ENCODE data around the gene CLHC1. TPM values are rescaled to one million over a fixed set of nuclear protein-coding genes. Genes with fewer than 3 reads are reported as not detected.
"Not testable (repeated sequence)": the region's sequence is repeated elsewhere in the genome, so short reads cannot be mapped to it uniquely, and the experiment has no call there.

The CLHC1 gene
- total RNA-seq, 1 experiment from 2014 or later: 2.3 TPM

- Histone ChIP-seq H3K27me3 (no peaks in the 10 kb centered on the region), H3K9me3 (no peaks in the 10 kb centered on the region), H3K36me3 (no peaks in the 10 kb centered on the region), H3K4me3 (no peak overlapping the region)
- DNase-seq: no peak
Observed at GRCh38 chr2:55148269-55148668, 83.8 kb downstream of the CLHC1 start.

DNA sequence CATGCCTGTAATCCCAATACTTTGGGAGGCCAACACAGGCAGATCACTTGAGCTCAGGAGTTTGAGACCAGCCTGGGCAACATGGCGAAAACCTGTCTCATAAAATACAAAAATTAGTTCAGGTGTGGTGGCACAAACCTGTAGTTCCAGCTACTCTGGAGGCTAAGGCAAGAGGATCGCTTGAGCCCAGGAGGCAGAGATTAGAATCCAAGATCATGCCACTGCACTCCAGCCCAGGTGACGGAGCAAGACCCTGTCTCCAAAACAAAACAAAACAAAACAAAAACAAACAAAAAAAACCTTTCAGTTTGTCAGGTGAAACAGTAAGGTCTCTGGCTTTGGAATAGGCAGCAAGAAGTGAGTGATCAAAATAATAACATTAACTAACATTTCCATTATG is 84.6 kb downstream of the CLHC1 start:
- no peak for DNase-seq
- no peaks in the 10 kb centered on the region for H3K27me3 ChIP-seq

GRCh38 chr2:55147041-55147440 is 85.1 kb downstream of the CLHC1 start:
- Histone ChIP-seq H3K27me3 (no peaks in the 10 kb centered on the region), H3K36me3 (no peaks in the 10 kb centered on the region), H3K9me3 (no peaks in the 10 kb centered on the region), H3K4me3 (no peak overlapping the region)
- DNase-seq: no peak

More for the DNA sequence above, 84.6 kb downstream of the CLHC1 start:
- Histone ChIP-seq H3K4me3 (no peak overlapping the region), H3K9me3 (no peaks in the 10 kb centered on the region), H3K36me3 (no peaks in the 10 kb centered on the region)

- Histone ChIP-seq H3K27me3 (no peaks in the 10 kb centered on the region), H3K4me3 (no peak overlapping the region), H3K9me3 (no peaks in the 10 kb centered on the region), H3K36me3 (no peaks in the 10 kb centered on the region)
- DNase-seq: no peak
Observed at GRCh38 chr2:55146263-55146662, 85.8 kb downstream of the CLHC1 start.

DNA sequence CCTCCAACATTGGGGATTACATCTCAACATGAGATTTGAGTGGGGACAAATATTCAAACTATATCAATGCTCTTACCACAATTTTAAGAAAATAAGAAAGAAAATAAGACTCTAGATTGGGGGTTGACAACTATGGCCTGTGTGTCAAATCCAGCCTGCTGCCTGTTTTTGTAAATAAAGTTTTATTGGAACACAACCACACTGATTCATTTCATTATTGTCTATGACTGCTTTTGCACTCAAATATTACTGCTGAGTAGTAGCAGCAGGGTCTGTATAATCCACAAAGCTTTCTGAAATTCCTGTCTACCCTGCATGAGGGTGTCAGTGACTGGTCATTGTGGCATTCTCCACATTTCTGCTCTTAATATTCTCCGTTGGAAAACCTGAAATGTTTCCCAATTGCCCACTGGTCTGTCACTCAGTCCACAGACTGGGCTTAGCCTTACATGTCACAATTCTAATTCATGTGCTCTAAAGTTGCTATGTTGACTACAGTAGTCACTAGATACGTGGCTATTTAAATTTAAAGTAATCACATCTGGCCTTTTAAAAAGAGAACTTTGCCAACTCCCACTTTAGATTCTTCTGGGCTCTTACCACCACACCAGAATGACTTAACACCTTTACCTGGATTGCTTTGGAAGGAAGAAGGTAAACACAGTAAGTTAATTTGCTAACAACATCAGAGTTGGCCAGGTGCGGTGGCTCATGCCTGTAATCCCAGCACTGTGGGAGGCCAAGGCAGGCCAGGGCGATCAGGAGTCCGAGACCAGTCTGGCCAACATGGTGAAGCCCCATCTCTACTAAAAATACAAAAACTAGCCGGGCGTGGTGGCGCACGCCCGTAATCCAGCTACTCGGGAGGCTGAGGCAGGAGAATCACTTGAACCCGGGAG is 86.9 kb downstream of the CLHC1 start:
- no peak for DNase-seq
- no peaks in the 10 kb centered on the region for H3K36me3 ChIP-seq
- H3K9me3 ChIP-seq: no peaks in the 10 kb centered on the region
- H3K4me3 ChIP-seq: no peak overlapping the region
- H3K27me3 ChIP-seq: no peaks in the 10 kb centered on the region

- H3K36me3 ChIP-seq, H3K9me3 ChIP-seq, H3K27me3 ChIP-seq, H3K4me3 ChIP-seq, DNase-seq: not testable (repeated sequence)
Observed at GRCh38 chr2:55143706-55144105, 88.4 kb downstream of the CLHC1 start.

- H3K36me3 ChIP-seq: no peaks in the 10 kb centered on the region
- H3K4me3 ChIP-seq: no peak overlapping the region
- H3K9me3 ChIP-seq: no peaks in the 10 kb centered on the region
- H3K27me3 ChIP-seq: no peaks in the 10 kb centered on the region
- DNase-seq: no peak
Observed at GRCh38 chr2:55142518-55142917, 89.6 kb downstream of the CLHC1 start.

DNA sequence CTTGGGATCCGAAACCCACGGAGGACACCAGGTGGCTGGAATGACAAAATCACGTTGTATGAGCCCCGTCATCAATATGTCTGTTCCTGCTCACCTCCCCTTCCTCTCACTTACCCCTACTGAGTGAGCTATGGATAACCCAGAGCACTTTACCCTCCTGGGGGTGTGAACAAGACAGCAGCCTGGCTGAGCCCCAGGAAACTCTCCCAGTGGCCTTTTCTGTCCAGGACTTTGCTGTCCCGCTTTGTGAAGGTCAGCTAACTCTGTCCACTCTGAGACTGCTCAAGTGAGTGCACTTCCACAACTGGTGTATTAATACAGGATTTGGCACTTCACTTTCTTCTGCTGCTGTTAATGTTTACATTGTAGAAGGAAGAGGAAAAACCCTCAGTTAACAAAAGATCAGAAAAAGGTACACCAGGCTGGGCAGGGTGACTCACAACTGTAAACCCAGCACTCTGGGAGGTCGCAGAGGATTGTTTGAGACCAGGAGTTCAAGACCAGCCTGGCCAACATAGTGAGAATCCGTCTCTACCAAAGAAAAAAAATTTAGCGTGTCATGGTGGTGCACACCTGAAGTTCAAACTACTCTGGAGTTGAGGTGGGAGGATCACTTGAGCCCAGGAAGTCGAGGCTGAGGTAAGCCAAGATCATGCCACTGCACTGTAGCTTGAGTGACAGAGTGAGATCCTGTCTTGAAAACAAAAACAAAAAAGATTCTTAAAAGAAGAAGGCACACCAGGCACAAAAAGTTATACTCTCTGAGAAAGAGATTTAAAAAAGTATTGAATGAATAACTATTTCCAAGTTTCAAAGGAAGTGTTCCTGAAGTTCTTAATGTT is 90.3 kb downstream of the CLHC1 start:
- DNase-seq: no peak
- Histone ChIP-seq H3K27me3 (no peaks in the 10 kb centered on the region), H3K9me3 (no peaks in the 10 kb centered on the region), H3K36me3 (no peaks in the 10 kb centered on the region), H3K4me3 (no peak overlapping the region)

DNA sequence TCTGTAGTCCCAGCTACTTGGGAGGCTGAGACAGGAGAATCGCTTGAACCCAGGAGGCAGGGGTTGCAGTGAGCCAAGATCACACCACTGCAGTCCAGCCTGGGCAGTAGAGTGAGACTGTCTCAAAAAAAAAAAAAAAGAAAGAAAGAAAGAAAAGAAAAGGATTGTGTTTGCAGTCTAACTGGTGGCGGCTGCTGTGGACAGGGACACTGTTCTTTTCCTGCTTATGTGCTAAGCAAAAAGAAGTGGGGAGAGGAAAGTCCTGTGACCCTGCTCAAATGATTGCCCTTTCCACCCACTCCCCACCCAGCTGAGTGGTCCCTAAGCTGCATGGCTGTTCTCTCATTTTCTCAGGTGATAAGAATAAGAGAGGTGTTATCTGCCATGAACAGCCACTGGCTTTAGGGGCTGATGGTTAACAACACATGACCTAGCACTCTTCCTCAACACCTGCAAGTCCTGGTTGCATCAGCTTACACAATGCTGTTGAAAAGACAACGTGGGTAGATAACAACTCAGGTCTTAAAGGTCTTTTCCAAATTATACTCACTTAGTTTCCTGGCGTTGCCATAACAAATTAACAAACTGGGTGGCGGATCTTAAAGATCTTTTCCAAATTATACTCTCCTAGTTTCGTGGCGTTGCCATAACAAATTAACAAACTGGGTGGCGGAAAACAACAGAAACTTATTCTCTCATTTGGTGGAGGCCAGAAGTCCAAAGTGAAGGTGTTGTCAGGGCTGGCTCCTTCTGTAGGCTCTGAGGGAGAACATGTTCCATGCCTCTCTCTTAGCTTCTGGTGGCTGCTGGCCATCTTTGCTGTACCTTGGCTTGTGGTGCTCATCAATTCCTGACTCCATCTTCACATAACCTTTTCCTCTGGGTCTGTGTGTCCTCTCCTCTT is 91.5 kb downstream of the CLHC1 start:
- no peaks in the 10 kb centered on the region for H3K27me3 ChIP-seq
- no peaks in the 10 kb centered on the region for H3K36me3 ChIP-seq
- H3K9me3 ChIP-seq: no peaks in the 10 kb centered on the region
- H3K4me3 ChIP-seq: no peak overlapping the region
- DNase-seq: no peak

DNA sequence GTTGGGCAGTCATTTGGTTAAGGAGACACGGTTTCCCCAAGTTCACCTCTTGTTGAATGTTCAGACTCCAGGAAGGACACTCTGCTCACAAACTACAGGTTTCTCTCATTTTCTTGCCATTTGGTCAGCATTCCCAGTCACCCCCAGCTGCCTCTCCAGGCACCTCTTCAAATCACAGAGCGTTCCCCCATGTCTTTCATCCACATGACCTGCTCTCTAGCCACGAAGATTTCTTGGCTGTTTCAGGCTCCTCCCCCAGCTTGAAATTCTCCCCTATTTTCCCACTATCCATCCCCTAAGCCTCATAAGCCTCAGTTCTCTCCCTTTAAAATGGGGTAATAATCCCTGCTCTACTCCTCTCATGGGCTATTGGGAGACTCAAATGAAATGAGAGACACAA is 92.8 kb downstream of the CLHC1 start:
- no peaks in the 10 kb centered on the region for H3K9me3 ChIP-seq
- no peak overlapping the region for H3K4me3 ChIP-seq
- no peaks in the 10 kb centered on the region for H3K27me3 ChIP-seq
- no peak for DNase-seq
- no peaks in the 10 kb centered on the region for H3K36me3 ChIP-seq

DNA sequence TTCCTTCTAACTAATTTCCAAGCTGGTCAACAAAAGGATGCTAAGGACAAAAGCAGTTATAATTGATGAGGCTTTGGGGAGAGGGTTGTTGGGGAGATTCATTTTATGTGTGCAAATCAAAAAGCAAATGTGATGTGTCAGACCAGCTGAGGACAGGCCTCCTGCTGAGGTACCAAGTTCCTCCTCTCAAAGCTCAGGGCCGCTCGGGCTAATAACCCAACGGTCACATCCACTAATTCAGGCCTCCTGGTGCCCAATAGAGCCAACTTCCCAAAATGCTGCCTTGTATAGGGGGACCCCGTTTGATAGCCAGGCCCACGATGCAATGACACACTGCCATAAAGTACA is 93.2 kb downstream of the CLHC1 start:
- no peaks in the 10 kb centered on the region for H3K36me3 ChIP-seq
- DNase-seq: no peak
- no peaks in the 10 kb centered on the region for H3K9me3 ChIP-seq
- no peak overlapping the region for H3K4me3 ChIP-seq
- H3K27me3 ChIP-seq: no peaks in the 10 kb centered on the region

DNA sequence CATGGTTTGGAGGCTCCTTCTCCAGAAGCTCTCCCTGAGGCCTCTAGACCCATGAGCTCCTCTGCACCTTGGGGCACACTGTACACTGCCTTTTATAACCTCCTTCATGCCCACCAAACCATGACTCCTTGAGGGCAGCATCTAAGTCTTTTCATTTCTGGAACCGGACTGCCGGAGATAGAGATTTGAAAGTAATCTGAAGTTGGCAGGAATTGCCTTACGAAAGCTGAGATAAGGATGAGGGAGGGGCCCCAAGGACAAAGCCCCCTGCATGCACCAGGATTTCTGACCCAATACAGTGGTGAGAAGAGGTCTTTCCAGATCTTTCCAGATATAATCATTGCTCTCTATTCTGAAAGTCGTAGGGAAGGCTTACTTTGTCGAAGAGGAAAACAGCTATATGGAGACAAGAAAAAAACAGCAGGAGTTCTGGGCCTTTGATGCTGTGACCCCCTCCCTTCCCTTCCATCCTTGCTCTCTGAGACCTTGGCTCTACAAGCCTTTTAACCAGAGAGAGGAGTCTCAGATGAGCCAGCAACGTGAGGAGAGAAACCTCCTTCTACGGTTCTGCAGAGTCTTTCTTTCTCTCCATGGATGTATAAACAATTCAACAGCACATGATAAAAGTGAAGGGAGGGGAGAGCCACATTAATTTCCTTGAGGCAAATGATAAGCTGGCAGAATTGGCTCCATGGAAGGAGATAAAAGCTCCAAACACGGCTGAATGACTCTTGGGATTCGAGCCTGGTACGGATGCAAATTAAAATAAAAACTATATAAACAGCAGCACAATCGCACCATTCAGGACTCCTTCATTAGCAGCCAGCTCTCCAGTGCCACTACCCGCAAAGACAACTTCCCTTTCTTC is 93.8 kb downstream of the CLHC1 start:
- Histone ChIP-seq H3K27me3 (no peaks in the 10 kb centered on the region), H3K9me3 (no peaks in the 10 kb centered on the region), H3K4me3 (no peak overlapping the region), H3K36me3 (no peaks in the 10 kb centered on the region)
- no peak for DNase-seq

GRCh38 chr2:55137024-55137958 is 94.8 kb downstream of the CLHC1 start:
- Histone ChIP-seq H3K4me3 (no peak overlapping the region), H3K27me3 (no peaks in the 10 kb centered on the region), H3K9me3 (no peaks in the 10 kb centered on the region), H3K36me3 (no peaks in the 10 kb centered on the region)
- DNase-seq: no peak

- DNase-seq: no peak
- H3K4me3 ChIP-seq: no peak overlapping the region
Observed at GRCh38 chr2:55136138-55136541, 96.0 kb downstream of the CLHC1 start.

GRCh38 chr2:55135491-55135890 is 96.6 kb downstream of the CLHC1 start:
- DNase-seq: no peak
- Histone ChIP-seq H3K36me3 (no peaks in the 10 kb centered on the region), H3K4me3 (no peak overlapping the region), H3K9me3 (no peaks in the 10 kb centered on the region), H3K27me3 (no peaks in the 10 kb centered on the region)

More at GRCh38 chr2:55136138-55136541, 96.0 kb downstream of the CLHC1 start:
- H3K9me3 ChIP-seq: no peaks in the 10 kb centered on the region
- no peaks in the 10 kb centered on the region for H3K36me3 ChIP-seq
- H3K27me3 ChIP-seq: no peaks in the 10 kb centered on the region

Measured in MG63 (cell line).